GM21447 (cell line): ENCODE measurements around the gene AKAP11.
A peak's percentile ranks its signal among the peaks of the same experiment; 100 is the strongest.

Experiments
- ATAC-seq: cut with Tn5 transposase; IDR thresholded peaks from one replicate; pipeline ENCODE4 v1.9.1; 2021; ENCODE audit not compliant: unreplicated experiment

AKAP11 gene

GRCh38 chr13:42271337-42272114, 426 bp upstream of the AKAP11 start:
- peak; percentile 66 for ATAC-seq

- no peak for ATAC-seq
Measured at GRCh38 chr13:42272804-42273175, 838 bp downstream of the AKAP11 start.

GRCh38 chr13:42274386-42275097, 2.6 kb downstream of the AKAP11 start:
- ATAC-seq: no peak

GRCh38 chr13:42275098-42275471, 3.1 kb downstream of the AKAP11 start:
- ATAC-seq: peak; percentile 37

- ATAC-seq: no peak
Measured at GRCh38 chr13:42275506-42275905, 3.6 kb downstream of the AKAP11 start.

GRCh38 chr13:42276683-42277082, 4.7 kb downstream of the AKAP11 start:
- ATAC-seq: no peak

GRCh38 chr13:42277618-42278276, 5.8 kb downstream of the AKAP11 start:
- ATAC-seq: no peak

- no peak for ATAC-seq
Measured at GRCh38 chr13:42279080-42279479, 7.1 kb downstream of the AKAP11 start.

GRCh38 chr13:42279986-42280385, 8.0 kb downstream of the AKAP11 start:
- no peak for ATAC-seq

- ATAC-seq: no peak
Measured at GRCh38 chr13:42280537-42280936, 8.6 kb downstream of the AKAP11 start.

- no peak for ATAC-seq
Measured at GRCh38 chr13:42283574-42283973, 11.6 kb downstream of the AKAP11 start.

GRCh38 chr13:42284068-42284467, 12.1 kb downstream of the AKAP11 start:
- ATAC-seq: no peak

- no peak for ATAC-seq
Measured at GRCh38 chr13:42298392-42298791, 26.4 kb downstream of the AKAP11 start.

- ATAC-seq: no peak
Measured at GRCh38 chr13:42305503-42305902, 33.6 kb downstream of the AKAP11 start.

- ATAC-seq: no peak
Measured at GRCh38 chr13:42307461-42307860, 35.5 kb downstream of the AKAP11 start.

GRCh38 chr13:42312817-42313431, 41.0 kb downstream of the AKAP11 start:
- no peak for ATAC-seq

GRCh38 chr13:42318570-42318969, 46.6 kb downstream of the AKAP11 start:
- no peak for ATAC-seq

- no peak for ATAC-seq
Measured at GRCh38 chr13:42320375-42320787, 48.4 kb downstream of the AKAP11 start.

- ATAC-seq: no peak
Measured at GRCh38 chr13:42322806-42323205, 50.9 kb downstream of the AKAP11 start.

GRCh38 chr13:42324704-42325103, 52.8 kb downstream of the AKAP11 start:
- no peak for ATAC-seq

GRCh38 chr13:42327725-42328124, 55.8 kb downstream of the AKAP11 start:
- no peak for ATAC-seq

- no peak for ATAC-seq
Measured at GRCh38 chr13:42328672-42329071, 56.7 kb downstream of the AKAP11 start.
